Mesodermal cell (in vitro differentiated cells): Measurements from ENCODE around the gene APOC4.

Experiments used
- H3K27ac ChIP-seq: 2 replicates; pipeline ENCODE4 v1.7.0; 2013; ENCODE audit warnings: mild to moderate bottlenecking, low read depth, low read length, moderate library complexity; ENCODE audit not compliant: severe bottlenecking
- H3K36me3 ChIP-seq: 2 replicates; pipeline ENCODE4 v1.7.1; 2013; ENCODE audit warnings: mild to moderate bottlenecking, low read length, moderate library complexity; ENCODE audit not compliant: control insufficient read depth, insufficient read depth
- H3K4me1 ChIP-seq: one replicate; pipeline ENCODE4 v1.7.1; 2013; ENCODE audit warnings: mild to moderate bottlenecking, low read length; ENCODE audit not compliant: insufficient read depth, control insufficient read depth, poor library complexity, severe bottlenecking
- H3K4me3 ChIP-seq: 2 replicates; pipeline ENCODE4 v1.7.0; 2013; ENCODE audit warnings: low read length, control low read depth, mild to moderate bottlenecking; ENCODE audit not compliant: insufficient read depth, poor library complexity, severe bottlenecking; ENCODE audit errors: extremely low read depth
- H3K9me3 ChIP-seq: 2 replicates; pipeline ENCODE4 v1.7.1; 2013; ENCODE audit warnings: mild to moderate bottlenecking, low read length, moderate library complexity; ENCODE audit not compliant: control insufficient read depth
- WGBS, 2 experiments: methylation state at CpG; one replicate each; pipeline ENCODE4 v1.1.5; 2013; ENCODE audit warnings: missing lambda C conversion rate in 2 of 2; ENCODE audit not compliant: insufficient coverage in 2 of 2; 5-methylcytosine and 5-hydroxymethylcytosine counted together

The APOC4 gene

DNA sequence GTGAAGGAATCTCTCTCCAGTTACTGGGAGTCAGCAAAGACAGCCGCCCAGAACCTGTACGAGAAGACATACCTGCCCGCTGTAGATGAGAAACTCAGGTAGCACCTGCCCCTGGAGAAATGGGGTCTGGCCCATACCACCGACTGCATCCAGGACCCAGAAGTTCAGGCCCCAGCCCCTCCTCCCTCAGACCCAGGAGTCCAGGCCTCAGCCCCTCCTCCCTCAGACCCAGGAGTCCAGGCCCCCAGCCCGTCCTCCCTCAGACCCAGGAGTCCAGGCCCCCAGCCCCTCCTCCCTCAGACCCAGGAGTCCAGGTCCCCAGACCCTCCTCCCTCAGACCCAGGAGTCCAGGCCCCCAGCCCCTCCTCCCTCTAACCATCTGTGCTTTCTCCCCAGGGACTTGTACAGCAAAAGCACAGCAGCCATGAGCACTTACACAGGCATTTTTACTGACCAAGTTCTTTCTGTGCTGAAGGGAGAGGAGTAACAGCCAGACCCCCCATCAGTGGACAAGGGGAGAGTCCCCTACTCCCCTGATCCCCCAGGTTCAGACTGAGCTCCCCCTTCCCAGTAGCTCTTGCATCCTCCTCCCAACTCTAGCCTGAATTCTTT, 6.8 kb downstream of the APOC4 start:
- Histone ChIP-seq H3K36me3 (peaks cover 7% of the 10 kb centered on the region), H3K27ac (no peak overlapping the region), H3K4me1 (no peaks in the 10 kb centered on the region), H3K4me3 (no peak overlapping the region), H3K9me3 (no peaks in the 10 kb centered on the region)
- 91 to 92% methylated on average over 4 of the region's 5 CpGs for WGBS, 2 experiments

DNA sequence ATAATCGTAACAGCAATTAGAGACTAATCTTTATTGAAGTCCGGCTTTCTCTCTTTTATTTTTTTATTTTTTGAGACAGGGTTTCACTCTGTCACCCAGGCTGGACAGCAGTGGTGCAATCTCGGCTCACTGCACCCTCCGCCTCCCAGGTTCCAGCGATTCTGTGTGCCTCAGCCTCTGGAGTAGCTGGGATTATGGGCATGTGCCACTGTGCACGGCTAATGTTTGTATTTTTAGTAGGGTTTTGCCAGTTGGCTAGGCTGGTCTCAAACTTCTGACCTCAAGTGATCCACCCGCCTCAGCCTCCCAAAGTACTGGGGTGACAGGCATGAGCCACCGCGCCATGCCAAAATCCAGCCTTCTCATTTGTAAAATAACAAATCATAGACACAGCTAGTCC, 7.5 kb downstream of the APOC4 start:
- 90 to 94% methylated on average over 2 to 3 of the region's 9 CpGs for WGBS, 2 experiments
- Histone ChIP-seq H3K4me1 (no peaks in the 10 kb centered on the region), H3K9me3 (no peaks in the 10 kb centered on the region), H3K27ac (no peak overlapping the region), H3K36me3 (peaks cover 7% of the 10 kb centered on the region), H3K4me3 (no peak overlapping the region)

DNA sequence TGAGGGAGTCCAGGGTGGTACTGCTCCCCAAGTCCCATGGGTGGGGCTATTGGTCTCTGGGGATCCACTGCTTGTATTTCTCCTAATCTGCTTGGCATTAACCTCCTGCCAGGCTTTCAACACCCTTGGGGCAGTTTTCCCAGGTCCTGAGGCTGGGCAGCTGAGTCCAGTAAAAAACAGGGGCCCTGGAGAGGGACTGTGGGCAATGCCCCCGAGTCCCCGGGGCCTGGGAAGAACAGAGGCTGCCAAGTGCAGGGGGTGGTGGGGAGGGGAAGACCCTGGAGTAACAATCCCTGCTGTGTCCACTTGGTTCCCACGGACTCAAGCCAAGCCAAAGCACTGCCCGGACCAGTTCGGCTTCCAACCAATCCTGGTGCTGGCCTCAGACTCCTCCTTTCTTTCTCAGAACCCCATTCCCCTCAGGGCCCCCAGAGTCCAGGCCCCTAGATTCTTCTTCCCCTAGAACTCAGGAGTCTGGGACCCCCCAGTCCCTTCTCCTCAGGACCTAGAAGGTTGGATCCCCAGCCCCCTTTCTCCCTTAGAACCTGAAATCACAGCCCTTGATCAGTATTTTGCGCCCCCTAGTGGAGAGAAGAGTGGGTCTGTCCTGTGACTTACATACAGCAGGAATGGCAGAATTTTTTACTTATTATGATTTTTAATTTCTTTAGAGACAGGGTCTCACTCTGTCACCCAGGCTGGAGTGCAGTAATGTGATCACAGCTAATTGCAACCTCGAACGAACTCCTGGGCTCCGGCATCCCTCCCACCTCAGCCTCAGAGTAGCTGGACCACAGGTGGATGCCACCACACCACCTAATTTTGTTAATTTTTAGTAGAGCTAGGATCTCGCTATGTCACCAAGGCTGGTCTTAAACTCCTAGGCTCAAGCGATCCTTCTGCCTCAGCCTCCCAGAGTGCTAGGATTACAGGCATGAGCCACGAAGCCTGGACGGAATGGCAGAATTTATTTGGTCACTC, 9.4 kb downstream of the APOC4 start:
- 64 to 69% methylated on average over 11 to 12 of the region's 13 CpGs for WGBS, 2 experiments

DNA sequence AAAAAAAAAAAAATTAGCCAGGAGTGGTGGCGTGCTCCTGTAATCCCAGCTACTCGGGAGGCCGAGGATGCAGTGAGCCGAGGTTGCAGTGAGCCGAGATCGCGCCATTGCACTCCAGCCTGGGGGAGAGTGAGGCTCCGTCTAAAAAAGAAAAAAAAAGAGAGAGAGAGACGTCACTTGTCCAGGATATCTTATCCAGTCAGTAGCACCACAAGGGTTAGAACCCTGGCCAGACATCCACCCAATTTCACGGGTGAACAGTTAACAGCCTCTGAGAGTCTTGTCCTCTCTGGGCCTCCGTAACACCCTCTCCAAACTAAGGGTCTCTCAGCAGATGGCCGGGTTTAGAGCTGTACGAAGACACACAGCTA, 12.2 kb downstream of the APOC4 start:
- WGBS, 2 experiments, result 17 to 52% methylated on average over 4 to 9 of the region's 13 CpGs
- Histone ChIP-seq H3K4me3 (peak overlapping the region; percentile 97), H3K36me3 (peaks cover 8% of the 10 kb centered on the region), H3K4me1 (peaks cover 13% of the 10 kb centered on the region), H3K27ac (peak overlapping the region; percentile 83), H3K9me3 (no peaks in the 10 kb centered on the region)

More for the DNA sequence above, 9.4 kb downstream of the APOC4 start:
- Histone ChIP-seq H3K27ac (no peak overlapping the region), H3K36me3 (peaks cover 7% of the 10 kb centered on the region), H3K4me3 (no peak overlapping the region), H3K9me3 (no peaks in the 10 kb centered on the region), H3K4me1 (peaks cover 4% of the 10 kb centered on the region)

DNA sequence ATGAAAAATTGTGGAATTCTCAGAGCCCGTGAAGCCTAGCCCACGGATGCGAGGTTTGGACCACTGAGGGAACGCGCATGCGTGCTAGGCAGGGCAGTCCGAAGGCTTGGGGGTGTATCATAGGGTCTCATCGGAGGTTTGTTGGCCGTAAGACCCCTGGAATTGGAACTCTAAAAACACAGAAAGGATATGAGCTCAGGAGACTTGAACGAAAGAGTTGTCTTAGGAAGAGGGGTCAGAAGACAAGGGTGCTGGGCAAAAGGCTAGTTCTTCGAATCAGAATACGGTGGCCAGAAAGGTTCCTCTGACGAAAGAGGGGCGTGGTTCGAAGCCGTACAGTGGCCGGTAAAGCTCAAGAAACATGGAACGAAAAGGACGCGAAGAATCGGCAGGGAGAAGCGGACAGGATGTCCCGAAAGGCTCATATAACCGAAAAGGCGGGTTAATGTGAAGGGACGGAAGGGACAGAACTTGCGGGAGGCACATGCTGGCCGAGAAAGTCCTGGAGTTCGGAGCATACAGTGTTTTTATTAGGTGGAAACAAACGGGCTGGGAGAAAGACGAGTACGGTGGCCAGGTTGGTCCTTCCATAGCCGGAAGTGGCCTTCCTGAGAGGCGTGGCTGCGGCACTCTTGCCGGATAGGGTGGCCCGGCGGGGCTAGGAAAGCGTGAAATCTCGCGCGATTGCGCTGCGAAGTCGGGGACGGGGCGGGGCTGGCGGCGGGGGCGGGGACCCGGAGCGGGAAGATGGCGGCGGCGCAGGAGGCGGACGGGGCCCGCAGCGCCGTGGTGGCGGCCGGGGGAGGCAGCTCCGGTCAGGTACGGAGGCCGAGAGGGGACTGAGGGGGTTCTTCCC, 12.8 kb downstream of the APOC4 start, which contains the start of gene CLPTM1:
Gene CLPTM1, plus strand, starts transcription at position 732 of the 856 bp plus-strand sequence. Its CDS starts 16 bp downstream, at position 748.
- Histone ChIP-seq H3K36me3 (peaks cover 11% of the 10 kb centered on the region), H3K4me3 (peak within 1 kb of the TSS; percentile 97), H3K9me3 (no peaks in the 10 kb centered on the region), H3K4me1 (peaks cover 13% of the 10 kb centered on the region), H3K27ac (peak within 1 kb of the TSS; percentile 83)
- 0% methylated on average over 60 to 64 of the region's 65 CpGs for WGBS, 2 experiments

DNA sequence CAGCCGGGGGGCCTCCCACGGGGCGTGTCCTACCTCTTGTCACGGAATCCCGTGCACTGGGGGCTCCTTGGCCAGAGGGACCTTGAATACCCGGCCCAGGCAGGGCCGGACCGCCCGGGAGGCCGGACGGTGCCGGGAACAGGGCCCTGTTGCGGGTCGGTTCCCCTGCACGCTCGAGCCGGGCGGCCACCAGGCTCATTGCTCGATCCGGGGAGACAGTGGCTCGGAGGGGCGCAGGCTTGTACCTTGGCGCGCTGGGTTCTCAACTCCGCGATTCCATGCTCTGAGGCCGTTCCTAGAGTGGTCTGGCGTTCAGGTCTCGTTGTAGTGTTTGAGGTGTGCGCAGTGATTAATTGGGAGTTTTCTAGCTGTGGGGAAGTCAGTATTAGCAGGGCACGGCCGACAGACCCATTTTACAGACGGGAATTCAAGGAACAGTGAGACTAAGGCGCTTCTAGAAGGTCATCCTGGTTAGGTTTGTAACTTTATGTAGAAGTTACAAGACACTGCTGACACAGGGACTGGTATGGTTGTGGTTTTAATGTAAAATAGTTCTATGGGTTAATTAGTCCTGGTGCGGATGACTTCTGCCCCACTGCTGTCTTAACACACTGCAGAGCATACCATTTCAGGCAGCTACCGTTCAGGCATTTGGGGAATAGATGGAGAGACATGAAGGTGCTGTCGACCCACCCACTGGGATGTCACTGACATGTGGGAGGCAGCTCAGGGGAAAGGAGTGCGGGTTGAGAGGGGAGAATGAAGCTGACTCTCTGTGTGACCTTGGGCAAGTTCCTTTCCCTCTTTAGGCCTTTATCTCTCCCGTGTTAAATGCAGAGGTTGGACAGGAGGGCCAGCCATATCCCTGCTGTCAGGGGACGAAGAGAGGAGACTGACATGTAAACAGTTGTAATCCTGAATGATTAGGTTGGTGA, 13.7 kb downstream of the APOC4 start:
- Histone ChIP-seq H3K4me3 (peak overlapping the region; percentile 97), H3K27ac (peak overlapping the region; percentile 59), H3K36me3 (peaks cover 20% of the 10 kb centered on the region), H3K4me1 (peaks cover 13% of the 10 kb centered on the region), H3K9me3 (no peaks in the 10 kb centered on the region)
- WGBS, 2 experiments, result 5 to 8% methylated on average over 34 to 37 of the region's 40 CpGs

DNA sequence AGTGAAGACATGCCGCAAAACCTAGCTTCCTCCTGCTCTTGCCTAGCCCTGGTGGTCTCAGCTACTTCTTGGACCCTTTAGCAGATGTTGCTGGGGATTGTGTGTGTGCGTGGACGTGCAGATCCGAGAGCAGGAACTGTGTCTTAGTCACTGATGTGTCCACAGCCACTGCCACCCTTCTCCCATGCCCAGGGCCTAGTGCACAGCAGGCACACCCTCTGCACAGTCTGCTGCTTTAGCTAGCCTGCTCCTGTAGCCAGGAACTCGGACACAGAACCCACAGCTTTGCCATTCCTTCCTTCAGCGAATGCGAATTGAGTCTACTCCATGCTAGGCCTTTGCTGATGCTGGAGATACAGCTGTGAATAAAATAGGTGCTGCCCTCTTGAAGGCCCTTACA, 15.5 kb downstream of the APOC4 start:
- H3K36me3 ChIP-seq, result peaks cover 37% of the 10 kb centered on the region
- WGBS, 2 experiments, result 87 to 96% methylated on average over 3 of the region's 7 CpGs
- H3K9me3 ChIP-seq, result no peaks in the 10 kb centered on the region
- no peak overlapping the region for H3K27ac ChIP-seq
- H3K4me1 ChIP-seq, result peaks cover 13% of the 10 kb centered on the region
- no peak overlapping the region for H3K4me3 ChIP-seq

DNA sequence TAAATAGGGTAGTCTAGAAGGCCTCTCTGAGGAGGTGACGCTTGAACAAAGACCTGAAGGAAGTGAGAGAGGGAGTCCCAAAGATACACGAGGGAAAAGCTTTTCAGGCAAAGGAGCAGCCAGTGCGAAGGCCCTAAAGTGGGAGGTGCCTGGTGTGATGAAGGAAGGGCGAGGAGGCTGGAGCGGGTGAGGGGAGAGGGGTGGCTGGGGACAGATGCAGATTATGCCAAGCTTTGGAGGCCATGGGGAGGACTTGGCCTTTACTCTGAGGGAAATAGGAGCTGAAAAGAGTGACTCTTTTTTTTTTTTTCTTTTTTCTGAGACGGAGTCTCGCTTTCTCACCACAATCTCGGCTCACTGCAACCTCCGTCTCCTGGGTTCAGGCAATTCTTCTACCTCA, 16.1 kb downstream of the APOC4 start:
- peaks cover 39% of the 10 kb centered on the region for H3K36me3 ChIP-seq
- no peak overlapping the region for H3K4me3 ChIP-seq
- H3K4me1 ChIP-seq, result peaks cover 13% of the 10 kb centered on the region
- no peaks in the 10 kb centered on the region for H3K9me3 ChIP-seq
- WGBS, 2 experiments, result 89 to 99% methylated on average over 5 to 7 of the region's 9 CpGs
- no peak overlapping the region for H3K27ac ChIP-seq

DNA sequence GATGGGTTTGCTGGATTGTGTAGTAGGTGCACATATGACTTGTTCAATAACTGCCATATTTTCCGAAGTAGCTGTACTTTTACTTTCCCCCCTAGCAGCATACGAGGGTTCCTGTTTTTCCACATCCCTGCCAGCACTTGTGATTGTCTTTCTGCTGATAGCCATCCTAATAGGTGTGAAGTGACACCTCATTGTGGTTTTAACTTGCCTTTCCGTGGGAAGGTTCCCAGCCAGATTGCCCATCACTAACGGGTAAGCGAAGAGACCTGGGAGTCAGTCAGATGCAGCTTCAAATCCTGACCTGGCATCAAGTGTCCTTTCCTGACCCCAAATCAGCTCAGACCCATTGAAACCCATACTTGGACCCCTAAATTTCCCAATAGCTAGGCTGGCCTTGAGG, 17.7 kb downstream of the APOC4 start:
- no peaks in the 10 kb centered on the region for H3K9me3 ChIP-seq
- no peak overlapping the region for H3K4me3 ChIP-seq
- no peak overlapping the region for H3K27ac ChIP-seq
- WGBS, 2 experiments, result 84 to 88% methylated on average over 3 to 4 of the region's 5 CpGs
- peaks cover 50% of the 10 kb centered on the region for H3K36me3 ChIP-seq
- peaks cover 13% of the 10 kb centered on the region for H3K4me1 ChIP-seq
